HG03196 (cell line): ENCODE measurements around the gene POLR1B.
"Not testable (repeated sequence)": the region's sequence is repeated elsewhere in the genome, so short reads cannot be mapped to it uniquely, and the experiment has no call there.

Experiments used
- ATAC-seq: cut with Tn5 transposase; IDR thresholded peaks from one replicate; pipeline ENCODE4 v1.9.1; 2021; ENCODE audit not compliant: unreplicated experiment

POLR1B gene, protein sequence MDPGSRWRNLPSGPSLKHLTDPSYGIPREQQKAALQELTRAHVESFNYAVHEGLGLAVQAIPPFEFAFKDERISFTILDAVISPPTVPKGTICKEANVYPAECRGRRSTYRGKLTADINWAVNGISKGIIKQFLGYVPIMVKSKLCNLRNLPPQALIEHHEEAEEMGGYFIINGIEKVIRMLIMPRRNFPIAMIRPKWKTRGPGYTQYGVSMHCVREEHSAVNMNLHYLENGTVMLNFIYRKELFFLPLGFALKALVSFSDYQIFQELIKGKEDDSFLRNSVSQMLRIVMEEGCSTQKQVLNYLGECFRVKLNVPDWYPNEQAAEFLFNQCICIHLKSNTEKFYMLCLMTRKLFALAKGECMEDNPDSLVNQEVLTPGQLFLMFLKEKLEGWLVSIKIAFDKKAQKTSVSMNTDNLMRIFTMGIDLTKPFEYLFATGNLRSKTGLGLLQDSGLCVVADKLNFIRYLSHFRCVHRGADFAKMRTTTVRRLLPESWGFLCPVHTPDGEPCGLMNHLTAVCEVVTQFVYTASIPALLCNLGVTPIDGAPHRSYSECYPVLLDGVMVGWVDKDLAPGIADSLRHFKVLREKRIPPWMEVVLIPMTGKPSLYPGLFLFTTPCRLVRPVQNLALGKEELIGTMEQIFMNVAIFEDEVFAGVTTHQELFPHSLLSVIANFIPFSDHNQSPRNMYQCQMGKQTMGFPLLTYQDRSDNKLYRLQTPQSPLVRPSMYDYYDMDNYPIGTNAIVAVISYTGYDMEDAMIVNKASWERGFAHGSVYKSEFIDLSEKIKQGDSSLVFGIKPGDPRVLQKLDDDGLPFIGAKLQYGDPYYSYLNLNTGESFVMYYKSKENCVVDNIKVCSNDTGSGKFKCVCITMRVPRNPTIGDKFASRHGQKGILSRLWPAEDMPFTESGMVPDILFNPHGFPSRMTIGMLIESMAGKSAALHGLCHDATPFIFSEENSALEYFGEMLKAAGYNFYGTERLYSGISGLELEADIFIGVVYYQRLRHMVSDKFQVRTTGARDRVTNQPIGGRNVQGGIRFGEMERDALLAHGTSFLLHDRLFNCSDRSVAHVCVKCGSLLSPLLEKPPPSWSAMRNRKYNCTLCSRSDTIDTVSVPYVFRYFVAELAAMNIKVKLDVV

DNA sequence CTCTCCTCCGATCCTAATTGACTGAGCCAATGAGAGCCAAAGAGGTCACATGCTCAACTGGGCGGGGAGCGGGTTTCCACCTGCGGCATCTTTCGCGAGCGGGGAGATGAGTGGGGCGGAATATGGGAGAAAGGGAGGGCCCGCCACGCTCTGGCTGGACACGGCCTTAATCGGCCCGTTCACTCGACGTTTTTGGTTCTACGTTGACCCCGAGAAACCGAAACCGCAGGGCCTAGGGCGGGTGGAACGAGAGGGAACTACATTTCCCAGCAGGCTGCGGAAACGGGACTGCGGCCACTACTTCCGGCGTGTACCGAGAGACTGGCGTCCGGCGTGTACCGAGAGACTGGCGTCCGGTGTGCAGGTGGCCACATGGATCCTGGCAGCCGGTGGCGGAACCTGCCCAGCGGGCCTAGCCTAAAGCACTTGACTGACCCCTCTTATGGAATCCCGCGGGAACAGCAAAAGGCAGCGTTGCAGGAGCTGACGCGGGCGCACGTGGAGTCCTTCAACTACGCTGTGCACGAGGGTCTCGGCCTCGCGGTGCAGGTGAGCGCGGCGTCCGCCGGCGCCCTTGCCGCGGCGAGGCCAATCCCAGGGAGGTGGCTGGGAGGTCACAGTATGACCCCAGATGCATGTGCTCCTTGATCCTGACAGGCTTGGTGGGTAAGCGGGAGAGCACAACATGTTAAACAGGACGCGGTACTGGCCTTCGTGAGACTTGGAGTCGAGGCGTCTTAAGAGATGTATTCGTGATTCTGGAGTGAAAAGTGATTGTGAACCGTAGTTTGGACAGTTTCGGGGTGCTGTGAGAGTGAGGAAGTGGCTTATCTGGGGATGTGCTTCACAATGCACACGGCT lies at the start of gene POLR1B:
Gene POLR1B (plus strand): TSS at position 343 of the 861 bp plus-strand sequence. CDS start 30 bp downstream, at position 373.
- peak; percentile 75 for ATAC-seq

DNA sequence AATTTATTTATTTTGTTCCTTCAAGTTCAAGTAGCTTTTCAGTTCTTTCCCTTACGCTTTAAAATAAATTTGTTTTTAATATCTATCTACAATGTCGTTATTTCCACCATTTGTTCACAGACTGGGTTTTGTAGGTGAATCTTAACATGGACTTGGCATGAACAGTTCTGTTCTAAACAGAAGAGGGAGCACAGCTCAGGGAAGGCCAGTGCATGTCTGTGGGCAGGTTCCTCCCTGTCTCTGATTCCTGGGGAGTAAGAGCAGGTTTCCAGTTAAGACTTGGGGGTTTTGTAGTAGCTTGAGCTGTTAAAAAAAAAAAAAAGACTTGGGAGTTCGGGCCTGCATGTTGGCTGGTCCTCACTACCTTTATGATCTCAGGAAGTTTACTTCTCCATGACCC lies 49.2 kb upstream of the POLR1B start:
- no peak for ATAC-seq

DNA sequence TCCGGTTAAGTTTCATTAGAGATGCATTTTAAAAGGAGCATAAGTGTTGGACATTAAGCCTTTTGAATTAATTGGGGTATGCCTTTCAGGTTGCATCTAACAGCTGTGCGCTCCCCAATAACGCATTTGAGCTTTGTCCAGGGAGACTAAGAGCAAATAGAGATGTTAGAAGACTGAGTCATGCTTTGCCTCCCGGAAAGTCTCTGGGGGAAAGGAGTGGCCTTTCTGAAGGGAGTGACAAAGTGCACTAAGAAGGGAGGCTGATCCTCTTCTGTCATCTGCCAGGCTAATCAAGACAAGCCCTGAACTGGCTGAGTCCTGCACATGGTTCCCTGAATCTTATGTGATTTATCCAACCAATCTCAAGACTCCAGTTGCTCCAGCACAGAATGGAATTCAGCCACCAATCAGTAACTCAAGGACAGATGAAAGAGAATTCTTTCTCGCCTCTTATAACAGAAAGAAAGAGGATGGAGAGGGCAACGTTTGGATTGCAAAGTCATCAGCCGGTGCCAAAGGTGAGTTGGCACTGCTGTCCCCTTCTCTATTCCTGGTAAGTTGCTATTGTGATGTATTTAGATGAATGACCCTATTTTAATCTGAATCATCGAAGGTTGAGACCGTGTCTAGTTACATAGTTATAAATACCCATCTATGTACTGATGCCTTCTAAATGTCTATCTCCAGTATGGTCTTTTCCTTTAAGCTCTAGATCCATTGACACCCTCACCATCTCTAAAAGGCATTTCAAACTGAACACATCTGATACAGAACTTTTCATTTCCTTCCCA lies 48.2 kb upstream of the POLR1B start:
- ATAC-seq, result no peak

DNA sequence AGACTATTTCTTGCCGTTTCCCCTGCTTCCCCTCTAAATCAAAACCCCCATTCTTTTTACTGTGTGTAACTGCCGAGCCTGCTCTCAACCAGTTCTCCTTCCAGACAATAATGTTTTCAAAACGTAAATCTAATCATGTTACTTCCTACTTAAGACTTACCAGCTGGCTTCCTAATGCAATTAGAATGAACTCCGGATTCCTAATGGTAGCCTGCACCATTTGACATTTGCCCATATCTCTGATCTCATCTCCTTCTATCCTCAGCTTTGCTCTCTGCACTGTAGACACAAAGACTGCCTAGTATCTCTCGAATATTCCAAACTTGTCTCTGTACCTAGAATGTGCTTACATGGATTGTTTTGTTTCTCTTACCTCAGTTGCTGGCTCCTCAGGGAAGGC lies 47.4 kb upstream of the POLR1B start:
- ATAC-seq, result no peak

DNA sequence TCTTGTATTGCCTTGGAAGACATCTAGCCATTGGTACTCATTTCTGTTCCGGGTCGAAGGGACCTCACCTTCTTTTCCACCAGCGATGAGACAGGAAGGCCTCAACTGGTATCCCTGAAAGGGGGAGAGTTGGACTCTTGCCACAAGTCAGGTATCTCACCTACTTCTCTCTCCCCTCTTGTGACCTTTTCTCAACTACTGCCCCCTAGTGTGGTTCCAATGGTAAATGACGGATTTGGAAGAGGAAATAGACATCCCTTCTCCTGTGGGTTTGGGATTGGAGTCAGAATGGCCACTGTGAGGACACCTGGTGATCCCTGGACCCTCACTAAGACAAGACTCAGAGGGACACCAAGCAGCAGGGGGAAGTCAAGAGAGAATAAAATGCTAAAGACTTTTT lies 46.4 kb upstream of the POLR1B start:
- not testable (repeated sequence) for ATAC-seq

DNA sequence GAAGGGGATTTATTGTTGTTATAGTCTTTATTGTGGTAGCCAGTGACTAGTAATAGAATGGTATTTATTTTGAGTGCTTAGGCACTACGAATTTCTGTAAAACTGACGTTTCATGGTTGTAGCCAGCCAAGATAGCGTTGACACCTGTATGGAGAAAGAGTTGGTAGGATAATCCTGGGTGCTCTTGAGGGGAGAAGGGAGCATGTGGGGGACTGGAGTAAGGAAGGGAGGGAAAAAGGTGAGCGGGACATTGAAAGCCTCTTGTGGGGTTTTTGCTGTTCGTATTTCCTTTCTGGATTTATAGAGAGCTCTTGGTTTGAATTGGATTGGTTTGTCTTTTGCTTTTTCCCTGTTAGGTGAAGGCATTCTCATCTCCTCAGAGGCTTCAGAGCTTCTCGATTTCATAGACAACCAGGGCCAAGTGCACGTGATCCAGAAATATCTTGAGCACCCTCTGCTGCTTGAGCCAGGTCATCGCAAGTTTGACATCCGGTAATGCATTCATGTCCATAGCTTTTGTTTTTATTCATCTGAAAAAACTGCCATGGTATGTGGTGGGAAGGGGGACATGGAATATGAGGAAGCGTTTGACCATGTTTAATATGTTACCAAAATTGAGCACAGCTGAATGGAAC lies 41.3 kb upstream of the POLR1B start:
- ATAC-seq, result not testable (repeated sequence)

DNA sequence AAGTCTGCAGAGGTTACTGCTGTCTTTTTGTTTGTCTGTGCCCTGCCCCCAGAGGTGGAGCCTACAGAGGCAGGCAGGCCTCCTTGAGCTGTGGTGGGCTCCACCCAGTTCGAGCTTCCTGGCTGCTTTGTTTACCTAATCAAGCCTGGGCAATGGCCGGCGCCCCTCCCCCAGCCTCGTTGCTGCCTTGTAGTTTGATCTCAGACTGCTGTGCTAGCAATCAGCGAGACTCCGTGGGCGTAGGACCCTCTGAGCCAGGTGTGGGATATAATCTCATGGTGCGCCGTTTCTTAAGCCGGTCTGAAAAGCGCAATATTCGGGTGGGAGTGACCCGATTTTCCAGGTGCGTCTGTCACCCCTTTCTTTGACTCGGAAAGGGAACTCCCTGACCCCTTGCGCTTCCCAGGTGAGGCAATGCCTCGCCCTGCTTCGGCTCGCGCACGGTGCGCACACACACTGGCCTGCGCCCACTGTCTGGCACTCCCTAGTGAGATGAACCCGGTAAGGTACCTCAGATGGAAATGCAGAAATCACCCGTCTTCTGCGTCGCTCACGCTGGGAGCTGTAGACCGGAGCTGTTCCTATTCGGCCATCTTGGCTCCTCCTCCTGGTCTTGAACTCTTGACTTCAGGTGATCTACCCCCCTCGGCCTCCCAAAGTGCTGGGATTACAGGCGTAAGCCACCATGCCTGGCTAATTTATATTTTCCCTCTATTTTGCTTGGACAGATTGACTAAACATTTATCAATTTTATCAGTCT lies 32.8 kb upstream of the POLR1B start:
- not testable (repeated sequence) for ATAC-seq

DNA sequence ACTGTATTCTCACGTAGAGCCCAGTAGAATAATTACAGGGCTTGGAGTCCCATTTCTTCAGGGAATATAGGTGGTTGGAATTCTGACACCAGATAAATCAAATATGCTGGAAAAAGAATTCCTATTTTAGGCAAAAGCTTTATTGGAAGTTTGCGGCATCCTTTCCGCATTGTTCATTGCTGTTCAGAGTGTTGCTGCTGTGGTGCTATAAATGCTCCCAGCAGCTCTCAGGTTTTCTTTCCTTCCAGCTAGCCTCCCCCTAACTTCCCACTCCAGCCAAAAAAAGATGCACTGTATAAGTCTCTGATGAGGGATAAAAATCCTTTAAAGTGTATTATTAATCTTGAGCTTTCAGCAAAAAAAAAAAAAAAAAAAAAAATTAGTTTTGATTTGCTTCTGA lies 25.5 kb upstream of the POLR1B start:
- ATAC-seq, result no peak

DNA sequence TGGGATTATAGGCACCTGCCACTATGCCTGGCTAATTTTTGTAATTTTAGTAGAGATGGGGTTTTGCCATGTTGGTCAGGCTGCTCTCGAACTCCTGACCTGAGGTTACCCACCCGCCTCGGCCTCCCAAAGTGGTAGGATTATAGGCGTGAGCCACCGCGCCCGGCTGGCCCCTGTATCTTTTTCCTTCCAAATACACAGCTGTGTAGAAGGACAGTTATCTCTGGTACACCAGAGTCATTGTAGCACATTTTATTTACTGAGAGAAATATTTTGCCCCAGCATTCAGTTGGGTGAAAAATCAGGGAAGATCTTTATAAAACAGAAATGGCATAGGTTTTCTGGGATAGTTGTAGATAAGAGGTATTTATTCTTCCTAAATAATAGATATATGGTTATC lies 23.5 kb upstream of the POLR1B start:
- no peak for ATAC-seq

DNA sequence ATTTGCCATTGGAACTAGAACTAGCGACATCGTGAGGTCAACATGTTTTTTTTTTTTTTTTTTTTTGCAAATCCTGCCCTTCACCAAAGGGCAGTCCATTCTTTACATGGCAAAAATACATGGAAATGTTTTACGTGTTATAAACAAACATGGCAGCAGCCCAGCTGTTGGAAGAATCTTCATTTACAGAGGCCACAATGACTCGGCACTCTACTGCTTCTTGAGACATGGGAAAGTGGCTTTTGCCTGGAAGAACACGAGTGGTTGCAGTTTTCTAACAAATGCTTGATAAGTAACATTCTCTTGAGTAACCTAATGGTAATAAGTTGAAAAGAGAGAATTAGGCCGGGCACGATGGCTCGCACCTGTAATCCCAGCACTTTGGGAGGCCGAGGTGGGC lies 22.8 kb upstream of the POLR1B start:
- ATAC-seq, result no peak

DNA sequence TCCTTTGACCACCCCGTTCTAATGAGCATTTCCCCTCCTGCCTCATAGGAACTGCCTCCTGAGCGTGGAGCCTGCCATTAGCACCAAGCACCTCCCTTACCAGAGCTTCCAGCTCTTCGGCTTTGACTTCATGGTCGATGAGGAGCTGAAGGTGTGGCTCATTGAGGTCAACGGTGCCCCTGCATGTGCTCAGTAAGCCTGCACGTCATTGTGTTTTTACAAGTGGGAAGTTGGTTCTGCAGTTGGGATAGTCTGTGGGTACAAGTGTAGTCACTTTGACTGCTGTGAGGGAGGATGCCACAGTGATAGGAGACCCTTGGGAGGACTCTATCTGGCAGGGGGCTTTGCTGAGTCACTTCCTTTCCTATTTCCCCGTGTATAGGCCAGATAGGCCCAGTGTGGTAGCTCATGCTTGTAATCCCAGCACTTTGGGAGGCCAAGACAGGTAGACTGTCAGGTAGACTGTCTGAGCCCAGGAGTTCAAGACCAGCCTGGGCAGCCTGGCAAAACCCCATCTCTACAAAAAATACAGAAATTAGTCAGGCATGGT lies 22.0 kb upstream of the POLR1B start:
- ATAC-seq, result no peak

DNA sequence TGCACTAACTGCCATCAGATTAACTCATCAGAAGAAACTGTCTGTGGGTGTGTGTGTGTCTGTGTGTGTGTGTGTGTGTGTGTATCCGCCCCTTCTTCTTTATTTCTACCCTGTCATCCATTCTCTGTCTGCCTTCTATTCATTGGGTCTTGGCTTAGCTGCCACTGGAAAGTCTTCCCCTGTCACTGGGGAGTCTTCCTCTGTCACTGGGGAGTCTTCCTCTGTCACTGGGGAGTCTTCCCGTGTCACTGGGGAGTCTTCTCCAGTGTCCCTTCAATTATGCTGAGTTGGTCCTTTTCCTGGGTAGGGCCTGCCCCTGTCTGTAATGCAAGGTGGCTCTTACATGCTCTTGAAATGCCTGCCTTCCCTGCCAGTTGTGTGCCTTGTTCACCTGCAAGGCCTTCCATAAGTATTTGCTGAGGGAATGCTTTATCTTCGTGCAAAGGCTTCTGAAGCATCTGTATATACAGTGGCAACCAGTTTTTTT lies 18.9 kb upstream of the POLR1B start:
- ATAC-seq, result no peak

DNA sequence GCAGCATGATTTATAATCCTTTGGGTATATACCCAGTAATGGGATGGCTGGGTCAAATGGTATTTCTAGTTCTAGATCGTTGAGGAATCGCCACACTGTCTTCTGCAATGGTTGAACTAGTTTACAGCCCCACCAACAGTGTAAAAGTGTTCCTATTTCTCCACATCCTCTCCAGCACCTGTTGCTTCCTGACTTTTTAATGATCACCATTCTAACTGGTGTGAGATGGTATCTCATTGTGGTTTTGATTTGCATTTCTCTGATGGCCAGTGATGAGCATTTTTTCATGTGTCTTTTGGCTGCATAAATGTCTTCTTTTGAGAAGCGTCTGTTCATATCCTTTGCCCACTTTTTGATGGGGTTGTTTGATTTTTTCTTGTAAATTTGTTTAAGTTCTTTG lies 18.0 kb upstream of the POLR1B start:
- ATAC-seq, result not testable (repeated sequence)

DNA sequence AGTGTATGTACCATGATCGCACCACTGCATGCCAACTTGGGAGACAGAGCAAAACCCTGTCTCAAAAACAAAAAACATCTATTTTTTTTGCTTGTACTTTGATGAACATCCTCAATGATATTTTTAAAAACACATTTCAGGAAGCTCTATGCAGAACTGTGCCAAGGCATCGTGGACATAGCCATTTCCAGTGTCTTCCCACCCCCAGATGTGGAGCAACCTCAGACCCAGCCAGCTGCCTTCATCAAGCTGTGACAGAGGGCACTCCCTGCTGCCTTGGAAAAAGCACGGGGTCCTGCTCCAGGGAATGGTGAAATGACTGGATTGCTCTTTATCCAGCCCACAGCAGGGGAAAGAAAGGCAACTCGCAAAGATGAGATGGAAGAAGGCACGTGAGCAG lies 13.7 kb upstream of the POLR1B start:
- ATAC-seq, result no peak

DNA sequence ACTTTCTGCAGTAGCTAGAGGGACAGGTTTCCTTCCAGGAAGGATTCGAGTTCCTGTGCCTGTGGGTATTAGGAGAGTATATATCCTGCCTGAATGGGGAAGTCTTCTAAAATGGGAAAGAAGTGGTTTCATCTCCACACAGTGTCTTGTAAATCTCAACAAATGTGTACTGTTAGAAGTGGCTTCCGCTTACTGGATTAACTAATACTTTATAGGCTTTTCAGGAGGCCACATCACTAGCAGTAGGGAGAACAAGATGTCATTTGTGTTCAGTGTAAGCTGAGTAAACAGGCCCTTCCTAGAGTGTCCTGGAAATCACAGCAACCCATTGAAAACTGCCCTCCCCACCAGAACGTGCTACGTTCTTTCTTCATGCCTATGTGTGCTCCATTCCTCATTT lies 12.5 kb upstream of the POLR1B start:
- no peak for ATAC-seq

DNA sequence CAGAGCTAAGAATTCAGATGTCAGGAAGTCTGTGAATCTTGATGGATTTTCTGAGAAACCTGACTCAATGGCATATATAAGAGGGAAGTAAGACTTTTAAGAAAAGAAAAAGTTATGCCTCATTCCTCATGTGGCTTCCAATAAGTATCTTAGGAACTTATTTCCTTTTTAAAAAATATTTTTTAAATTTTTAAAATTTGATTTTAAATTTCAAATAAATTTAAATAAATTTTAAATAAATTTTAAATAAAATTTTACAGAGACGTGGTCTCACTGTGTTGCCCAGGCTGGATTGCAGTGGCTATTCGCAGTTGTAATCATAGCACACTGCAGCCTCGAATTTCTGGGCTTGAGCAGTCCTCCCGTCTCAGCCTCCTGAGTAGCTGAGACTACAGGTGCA lies 11.5 kb upstream of the POLR1B start:
- no peak for ATAC-seq

DNA sequence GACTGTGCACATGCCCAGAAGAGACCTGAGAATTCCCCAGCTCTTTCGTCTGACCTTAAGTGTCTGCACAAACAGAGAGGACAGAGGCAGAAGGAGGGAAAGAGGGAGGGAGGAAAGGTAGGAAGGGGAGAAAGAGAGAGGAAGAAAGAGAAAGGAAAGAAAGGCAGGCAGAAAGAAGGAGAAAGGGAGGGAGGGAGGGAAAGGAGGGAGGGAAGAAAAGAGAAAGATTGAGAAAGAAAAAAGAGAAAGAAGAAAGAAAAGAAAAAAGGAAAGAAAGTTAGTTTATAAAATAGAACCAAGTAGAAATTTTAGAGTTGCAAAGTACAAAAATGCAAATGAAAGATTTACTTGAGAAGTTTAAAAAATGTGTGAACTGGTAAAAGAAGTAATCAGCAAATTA lies 7.4 kb upstream of the POLR1B start:
- no peak for ATAC-seq

DNA sequence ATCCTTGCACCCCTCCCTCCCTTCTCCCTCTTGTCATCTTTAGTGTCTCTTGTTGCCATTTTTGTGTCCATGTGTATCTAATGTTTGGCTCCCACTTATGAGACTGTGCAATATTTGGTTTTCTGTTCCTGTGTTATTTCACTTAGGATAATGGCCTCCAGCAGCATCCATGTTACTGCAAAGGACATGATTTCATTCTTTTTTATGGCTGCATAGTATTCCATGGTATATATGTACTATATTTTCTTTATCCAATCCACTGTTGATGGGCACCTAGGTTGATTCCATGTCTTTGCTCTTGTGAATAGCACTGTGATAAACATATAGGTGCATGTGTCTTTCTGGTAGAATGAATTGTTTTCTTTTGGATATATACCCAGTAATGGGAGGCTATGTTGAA lies 5.6 kb upstream of the POLR1B start:
- not testable (repeated sequence) for ATAC-seq
